ENCODE measurements around the gene CLIC1. TPM values are rescaled to one million over a fixed set of nuclear protein-coding genes. Genes with fewer than 3 reads are reported as not detected.

CLIC1 gene
- total and polyA plus RNA-seq, 3 donors from 2014 or later = 35.4 to 130 (median 93.5) TPM

DNA sequence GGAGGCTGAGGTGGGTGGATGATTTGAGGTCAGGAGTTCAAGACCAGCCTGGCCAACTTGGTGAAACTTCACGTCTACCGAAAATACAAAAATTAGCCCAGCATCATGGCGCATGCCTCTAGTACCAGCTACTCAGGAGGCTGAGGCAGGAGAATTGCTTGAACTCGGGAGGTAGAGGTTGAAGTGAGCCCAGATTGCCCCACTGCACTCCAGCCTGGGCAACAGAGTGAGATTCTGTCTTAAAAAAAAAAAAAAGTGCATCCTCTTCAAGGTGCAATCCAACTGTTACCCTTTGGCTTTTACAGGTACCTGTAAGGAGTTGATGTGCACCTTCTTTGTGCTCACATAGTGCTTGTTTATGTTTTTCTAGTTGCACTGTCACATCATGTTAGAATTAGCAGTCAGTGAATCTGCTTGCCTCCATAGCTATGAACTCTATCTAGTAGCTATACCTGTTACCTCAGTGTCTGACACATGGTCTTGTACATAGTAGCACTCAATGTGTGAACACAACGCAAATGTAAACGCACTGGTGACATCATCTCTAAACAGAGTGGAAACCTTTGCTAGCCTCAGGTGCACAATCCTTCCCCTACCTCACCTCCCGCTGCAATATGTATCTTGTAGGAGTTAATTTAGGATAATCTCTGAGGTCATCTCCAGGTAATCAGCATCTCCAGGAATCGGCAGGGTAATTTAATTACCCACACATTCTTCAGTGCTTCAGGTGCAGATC, 13.1 kb upstream of the CLIC1 start:
- Histone ChIP-seq H3K4me1 (no peaks in the 10 kb centered on the region), H3K4me3 (no peak overlapping the region), H3K27ac (no peak overlapping the region), H3K9me3 (no peaks in the 10 kb centered on the region), H3K27me3 (no peaks in the 10 kb centered on the region), H3K36me3 (ENCODE audit: low read depth, missing control alignments) (no peaks in the 10 kb centered on the region)
- TF ChIP-seq POLR2A (IDR thresholded peaks at IDR 0.05) = no peak
- TF ChIP-seq, protein P1, sequence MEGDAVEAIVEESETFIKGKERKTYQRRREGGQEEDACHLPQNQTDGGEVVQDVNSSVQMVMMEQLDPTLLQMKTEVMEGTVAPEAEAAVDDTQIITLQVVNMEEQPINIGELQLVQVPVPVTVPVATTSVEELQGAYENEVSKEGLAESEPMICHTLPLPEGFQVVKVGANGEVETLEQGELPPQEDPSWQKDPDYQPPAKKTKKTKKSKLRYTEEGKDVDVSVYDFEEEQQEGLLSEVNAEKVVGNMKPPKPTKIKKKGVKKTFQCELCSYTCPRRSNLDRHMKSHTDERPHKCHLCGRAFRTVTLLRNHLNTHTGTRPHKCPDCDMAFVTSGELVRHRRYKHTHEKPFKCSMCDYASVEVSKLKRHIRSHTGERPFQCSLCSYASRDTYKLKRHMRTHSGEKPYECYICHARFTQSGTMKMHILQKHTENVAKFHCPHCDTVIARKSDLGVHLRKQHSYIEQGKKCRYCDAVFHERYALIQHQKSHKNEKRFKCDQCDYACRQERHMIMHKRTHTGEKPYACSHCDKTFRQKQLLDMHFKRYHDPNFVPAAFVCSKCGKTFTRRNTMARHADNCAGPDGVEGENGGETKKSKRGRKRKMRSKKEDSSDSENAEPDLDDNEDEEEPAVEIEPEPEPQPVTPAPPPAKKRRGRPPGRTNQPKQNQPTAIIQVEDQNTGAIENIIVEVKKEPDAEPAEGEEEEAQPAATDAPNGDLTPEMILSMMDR (IDR thresholded peaks at IDR 0.05) = no peak
- WGBS, 2 donors = 87% methylated on average over 8 of the region's 8 CpGs
- no peak for DNase-seq
- intact Hi-C loops (cut with DNase I; ENCODE audit: low total_unique reads) = no loop called here

DNA sequence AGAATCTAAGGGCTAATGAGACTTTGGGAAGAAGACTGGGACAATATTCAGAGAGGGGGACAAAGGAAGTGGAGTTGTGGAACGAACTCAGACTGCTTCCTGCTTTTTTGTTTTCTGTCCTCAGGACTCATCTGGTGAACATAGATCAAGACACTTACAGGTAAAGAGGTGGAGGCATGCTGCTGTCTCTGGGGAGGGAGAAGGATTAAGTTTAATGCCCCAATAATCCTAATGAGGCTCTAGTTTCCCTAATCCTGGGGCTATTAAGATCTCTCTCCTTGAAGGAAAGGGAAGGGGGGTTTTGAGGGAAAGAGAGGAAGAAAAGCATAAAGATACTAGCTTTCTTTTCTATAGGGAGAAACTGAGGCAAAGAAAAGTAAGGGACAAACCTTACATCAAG, 8.1 kb upstream of the CLIC1 start:
- Histone ChIP-seq H3K4me3 (no peak overlapping the region), H3K9me3 (no peaks in the 10 kb centered on the region), H3K27ac (no peak overlapping the region), H3K36me3 (ENCODE audit: low read depth, missing control alignments) (no peaks in the 10 kb centered on the region), H3K27me3 (no peaks in the 10 kb centered on the region), H3K4me1 (peaks cover 5% of the 10 kb centered on the region)
- 65 to 69% methylated on average over 1 of the region's 1 CpG for WGBS, 2 donors
- TF ChIP-seq, protein P1 (IDR thresholded peaks at IDR 0.05) = no peak
- no peak for TF ChIP-seq POLR2A (IDR thresholded peaks at IDR 0.05)
- intact Hi-C loops (cut with DNase I; ENCODE audit: low total_unique reads) = no loop called here
- no peak for DNase-seq

DNA sequence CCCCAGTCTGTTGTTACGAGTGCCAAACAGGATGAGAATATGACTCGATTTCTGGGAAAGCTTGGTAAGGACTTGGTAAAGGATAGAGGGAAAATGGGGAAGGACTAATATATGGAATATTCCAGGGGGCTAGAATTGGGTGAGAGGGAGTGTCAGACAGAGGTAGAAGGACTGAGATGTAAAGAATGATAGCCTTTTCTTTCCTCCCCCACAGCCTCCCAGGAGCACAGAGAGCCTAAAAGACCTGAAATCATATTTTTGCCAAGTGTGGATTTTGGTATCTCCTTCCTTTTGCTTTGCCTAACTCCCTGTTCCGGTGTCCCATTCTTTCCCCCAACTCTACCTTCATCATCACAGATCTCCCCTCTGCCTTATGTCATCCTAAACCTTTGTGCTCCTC, 6.6 kb upstream of the CLIC1 start:
- intact Hi-C loops (cut with DNase I; ENCODE audit: low total_unique reads) = no loop called here
- Histone ChIP-seq H3K27me3 (no peaks in the 10 kb centered on the region), H3K36me3 (ENCODE audit: low read depth, missing control alignments) (no peaks in the 10 kb centered on the region), H3K9me3 (no peaks in the 10 kb centered on the region), H3K4me3 (no peak overlapping the region), H3K27ac (no peak overlapping the region), H3K4me1 (peaks cover 8% of the 10 kb centered on the region)
- TF ChIP-seq, protein P1 (IDR thresholded peaks at IDR 0.05) = no peak
- no peak for TF ChIP-seq POLR2A (IDR thresholded peaks at IDR 0.05)
- DNase-seq = no peak
- WGBS, 2 donors = 90 to 91% methylated on average over 3 of the region's 3 CpGs

DNA sequence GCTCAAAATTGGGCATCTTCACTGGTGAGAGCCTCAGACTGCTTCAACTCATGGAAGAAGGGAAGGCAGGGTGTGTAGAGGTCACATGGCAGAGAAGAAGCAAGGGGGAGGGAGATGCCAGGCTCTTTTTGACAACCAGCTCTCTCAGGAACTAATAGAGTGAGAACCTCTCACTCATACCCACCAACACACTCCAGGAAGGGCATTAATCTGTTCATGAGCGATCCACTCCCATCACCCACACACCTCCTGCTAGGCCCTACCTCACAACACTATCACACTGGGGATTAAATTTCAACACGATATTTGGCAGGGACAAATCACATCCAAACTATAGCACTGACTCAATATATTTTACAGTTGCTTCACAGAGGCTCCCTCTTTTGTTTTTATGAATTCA, 5.5 kb upstream of the CLIC1 start:
- no peak for DNase-seq
- Histone ChIP-seq H3K9me3 (no peaks in the 10 kb centered on the region), H3K27me3 (no peaks in the 10 kb centered on the region), H3K27ac (no peak overlapping the region), H3K36me3 (ENCODE audit: low read depth, missing control alignments) (no peaks in the 10 kb centered on the region), H3K4me1 (peaks cover 16% of the 10 kb centered on the region), H3K4me3 (no peak overlapping the region)
- 83 to 91% methylated on average over 2 of the region's 2 CpGs for WGBS, 2 donors
- intact Hi-C loops (cut with DNase I; ENCODE audit: low total_unique reads) = no loop called here
- TF ChIP-seq, protein P1 (IDR thresholded peaks at IDR 0.05) = no peak
- TF ChIP-seq POLR2A (IDR thresholded peaks at IDR 0.05) = no peak

All from testis (tissue), 3 donors.